Thyroid gland (tissue), 4 donors: ENCODE measurements around the gene KLLN. TPM values are rescaled to one million over a fixed set of nuclear protein-coding genes. Genes with fewer than 3 reads are reported as not detected.
"Not testable (repeated sequence)": the region's sequence is repeated elsewhere in the genome, so short reads cannot be mapped to it uniquely, and the experiment has no call there.

Experiments
- DNase-seq, 2 donors: peaks; one replicate each; pipeline ENCODE4 v3.0.0-alpha.2; 2019
- H3K27ac ChIP-seq, 3 donors: fragments of 200-600 bp; sonication (generic); 1 replicate in 2 of 3; 2 replicates in 1 of 3; pipeline ENCODE4 v1.5.1; 2016 to 2019; ENCODE audit warnings: mild to moderate bottlenecking in 1 of 3, moderate library complexity in 1 of 3
- H3K27me3 ChIP-seq: fragments of 200-600 bp; sonication (generic); one replicate; pipeline ENCODE4 v1.5.1; 2019
- H3K36me3 ChIP-seq, 2 donors: fragments of 200-600 bp; sonication (generic); one replicate each; pipeline ENCODE4 v1.5.1; 2016 to 2019
- H3K4me1 ChIP-seq, 2 donors: fragments of 200-600 bp; sonication (generic); one replicate each; pipeline ENCODE4 v1.5.1; 2017 to 2019
- H3K4me3 ChIP-seq, 3 donors: fragments of 200-600 bp; sonication (generic); replicated peaks in 1 of 3; 1 replicate in 2 of 3; 2 replicates in 1 of 3; pipeline ENCODE4 v1.5.1; 2016; ENCODE audit warnings: mild to moderate bottlenecking in 1 of 3
- H3K9me3 ChIP-seq: fragments of 200-600 bp; sonication (generic); one replicate; pipeline ENCODE4 v1.5.1; 2017
- POLR2A ChIP-seq, 2 donors: fragments of 450-650 bp; IDR thresholded peaks; one replicate each; pipeline ENCODE4 v1.6.1; 2017; ENCODE audit warnings: antibody characterized with exemption in 2 of 2, mild to moderate bottlenecking in 2 of 2, moderate library complexity in 1 of 2
- WGBS, 2 donors: methylation state at CpG; one replicate each; pipeline ENCODE4 v1.1.5; 2017; 5-methylcytosine and 5-hydroxymethylcytosine counted together
- intact Hi-C: fragments of 100-400 bp; cut with DNase I; formaldehyde crosslinking; loops from one replicate; pipeline ENCODE4 v1.15.1; 2023
- total RNA-seq, 4 donors: library from RNA; depleted of rRNA; stranded (reverse); fragments of >200 nt; gene quantifications; one replicate each; pipeline ENCODE4 v1.2.3, GENCODE V29; 2016
- TF ChIP-seq, protein P1 (sequence below), 6 experiments: fragments of 200-600 bp in 3 of 6; fragments of 450-650 bp in 3 of 6; sonication (generic) in 3 of 6; IDR thresholded peaks; one replicate each; pipeline ENCODE4 v1.5.1; 2016 to 2019; ENCODE audit warnings: antibody characterized with exemption in 6 of 6, mild to moderate bottlenecking in 2 of 6, inconsistent platforms in 1 of 6, moderate library complexity in 1 of 6

Gene KLLN
- total RNA-seq, 4 donors from 2014 or later: 0.27 to 1.2 (median 0.54) TPM

GRCh38 chr10:87838650-87839049 is 24.7 kb downstream of the KLLN start:
- Histone ChIP-seq H3K4me3 (no peak overlapping the region), H3K27me3 (no peaks in the 10 kb centered on the region), H3K4me1 (no peaks in the 10 kb centered on the region), H3K27ac (no peak overlapping the region), H3K36me3 (no peaks in the 10 kb centered on the region), H3K9me3 (no peaks in the 10 kb centered on the region)
- DNase-seq: no peak
- WGBS, 2 donors: 89 to 90% methylated on average over 2 of the region's 2 CpGs
- intact Hi-C loops: no loop called here
- TF ChIP-seq, protein P1, sequence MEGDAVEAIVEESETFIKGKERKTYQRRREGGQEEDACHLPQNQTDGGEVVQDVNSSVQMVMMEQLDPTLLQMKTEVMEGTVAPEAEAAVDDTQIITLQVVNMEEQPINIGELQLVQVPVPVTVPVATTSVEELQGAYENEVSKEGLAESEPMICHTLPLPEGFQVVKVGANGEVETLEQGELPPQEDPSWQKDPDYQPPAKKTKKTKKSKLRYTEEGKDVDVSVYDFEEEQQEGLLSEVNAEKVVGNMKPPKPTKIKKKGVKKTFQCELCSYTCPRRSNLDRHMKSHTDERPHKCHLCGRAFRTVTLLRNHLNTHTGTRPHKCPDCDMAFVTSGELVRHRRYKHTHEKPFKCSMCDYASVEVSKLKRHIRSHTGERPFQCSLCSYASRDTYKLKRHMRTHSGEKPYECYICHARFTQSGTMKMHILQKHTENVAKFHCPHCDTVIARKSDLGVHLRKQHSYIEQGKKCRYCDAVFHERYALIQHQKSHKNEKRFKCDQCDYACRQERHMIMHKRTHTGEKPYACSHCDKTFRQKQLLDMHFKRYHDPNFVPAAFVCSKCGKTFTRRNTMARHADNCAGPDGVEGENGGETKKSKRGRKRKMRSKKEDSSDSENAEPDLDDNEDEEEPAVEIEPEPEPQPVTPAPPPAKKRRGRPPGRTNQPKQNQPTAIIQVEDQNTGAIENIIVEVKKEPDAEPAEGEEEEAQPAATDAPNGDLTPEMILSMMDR (IDR thresholded peaks at IDR 0.05): no peak
- TF ChIP-seq POLR2A (IDR thresholded peaks at IDR 0.05): no peak

DNA sequence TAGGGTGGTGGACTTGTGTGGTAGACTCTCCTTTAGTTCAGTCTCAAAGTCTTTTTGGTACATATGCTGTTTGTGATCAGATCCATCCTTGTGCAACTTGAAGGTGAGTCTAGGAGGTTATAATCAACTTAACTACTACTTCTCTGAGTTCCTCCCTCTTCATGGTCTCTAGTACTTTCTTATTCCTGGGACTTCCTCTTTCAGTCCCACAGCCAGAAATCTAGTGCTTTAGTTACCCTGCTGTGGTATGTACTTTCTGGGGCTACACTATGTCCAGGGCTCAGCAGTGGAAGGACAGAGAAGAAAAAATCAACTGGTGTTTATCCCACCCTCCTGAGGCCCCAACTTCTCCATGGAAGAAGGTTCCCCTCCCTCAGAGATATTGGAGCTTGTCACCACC is 25.9 kb downstream of the KLLN start:
- Histone ChIP-seq H3K4me1 (no peaks in the 10 kb centered on the region), H3K36me3 (no peaks in the 10 kb centered on the region), H3K27ac (no peak overlapping the region), H3K9me3 (no peaks in the 10 kb centered on the region), H3K27me3 (no peaks in the 10 kb centered on the region), H3K4me3 (no peak overlapping the region)
- intact Hi-C loops: no loop called here
- TF ChIP-seq, protein P1 (IDR thresholded peaks at IDR 0.05): no peak
- no peak for TF ChIP-seq POLR2A (IDR thresholded peaks at IDR 0.05)
- no peak for DNase-seq

GRCh38 chr10:87836098-87836497 is 27.2 kb downstream of the KLLN start:
- intact Hi-C loops: no loop called here
- Histone ChIP-seq H3K36me3 (no peaks in the 10 kb centered on the region), H3K27me3 (no peaks in the 10 kb centered on the region), H3K27ac (no peak overlapping the region), H3K9me3 (no peaks in the 10 kb centered on the region), H3K4me3 (no peak overlapping the region), H3K4me1 (no peaks in the 10 kb centered on the region)
- TF ChIP-seq POLR2A (IDR thresholded peaks at IDR 0.05): no peak
- TF ChIP-seq, protein P1 (IDR thresholded peaks at IDR 0.05): no peak
- no peak for DNase-seq
- 88 to 92% methylated on average over 4 of the region's 4 CpGs for WGBS, 2 donors

DNA sequence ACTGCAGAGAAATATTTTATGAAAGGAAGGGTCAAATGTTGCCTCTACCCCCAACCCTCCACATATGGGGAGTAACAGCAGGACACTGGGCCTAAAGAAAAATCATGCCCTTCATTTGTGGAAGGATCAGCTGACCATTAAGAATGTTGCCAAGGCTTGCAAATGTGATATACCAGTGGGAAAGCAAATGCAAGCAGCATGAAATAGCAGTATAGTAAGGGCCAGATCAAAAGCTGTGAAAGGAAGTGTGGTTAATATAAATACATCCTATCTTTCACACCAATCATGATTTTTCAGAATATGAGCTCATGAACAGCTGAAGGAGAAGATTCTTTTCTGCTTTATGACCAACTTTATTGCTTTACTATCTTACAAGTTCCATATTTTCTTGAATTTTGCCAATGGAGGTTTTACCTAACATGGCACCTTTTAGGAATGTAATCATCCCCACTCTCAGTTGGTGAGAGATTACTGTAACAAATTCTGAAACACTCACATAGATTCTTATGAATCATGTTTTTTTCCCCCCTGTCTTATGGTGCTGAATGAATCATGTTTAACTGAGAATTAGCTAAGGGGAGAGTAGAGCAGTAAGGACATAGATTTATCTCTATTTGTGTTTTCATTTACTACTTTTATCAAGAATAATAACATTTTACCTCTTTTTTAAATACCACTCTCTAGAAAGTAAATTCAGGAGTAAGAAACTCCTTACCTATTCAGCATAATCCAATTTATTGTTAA is 33.2 kb downstream of the KLLN start:
- intact Hi-C loops: no loop called here
- H3K27me3 ChIP-seq: no peaks in the 10 kb centered on the region
- no peak for DNase-seq
- no peaks in the 10 kb centered on the region for H3K36me3 ChIP-seq
- H3K4me3 ChIP-seq: no peak overlapping the region
- no peak overlapping the region for H3K27ac ChIP-seq
- TF ChIP-seq POLR2A (IDR thresholded peaks at IDR 0.05): no peak
- TF ChIP-seq, protein P1 (IDR thresholded peaks at IDR 0.05): no peak
- no peaks in the 10 kb centered on the region for H3K4me1 ChIP-seq
- H3K9me3 ChIP-seq: no peaks in the 10 kb centered on the region

DNA sequence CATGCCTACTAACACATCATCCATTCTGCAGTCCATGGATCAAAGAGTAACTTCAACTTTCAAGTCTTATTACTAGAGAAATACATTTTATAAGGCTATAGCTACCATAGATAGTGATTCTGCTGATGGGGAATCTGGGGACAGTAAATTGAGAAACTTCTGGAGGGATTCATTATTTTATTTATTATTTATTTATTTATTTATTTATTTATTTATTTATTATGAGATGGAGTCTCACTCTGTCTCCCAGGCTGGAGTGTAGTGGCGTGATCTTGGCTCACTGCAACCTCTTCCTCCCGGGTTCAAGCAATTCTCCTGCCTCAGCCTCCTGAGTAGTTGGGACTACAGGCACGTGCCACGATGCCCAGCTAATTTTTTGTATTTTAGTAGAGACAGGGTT is 34.3 kb downstream of the KLLN start:
- WGBS, 2 donors: 92 to 98% methylated on average over 4 of the region's 4 CpGs
- DNase-seq, H3K27me3 ChIP-seq: not testable (repeated sequence)

More for the DNA sequence above, 34.3 kb downstream of the KLLN start:
- H3K27ac ChIP-seq, H3K4me1 ChIP-seq, H3K4me3 ChIP-seq, intact Hi-C loops, H3K36me3 ChIP-seq, H3K9me3 ChIP-seq: not testable (repeated sequence)
